ENCODE measurements around the gene ATP2B2.

Gene ATP2B2

DNA sequence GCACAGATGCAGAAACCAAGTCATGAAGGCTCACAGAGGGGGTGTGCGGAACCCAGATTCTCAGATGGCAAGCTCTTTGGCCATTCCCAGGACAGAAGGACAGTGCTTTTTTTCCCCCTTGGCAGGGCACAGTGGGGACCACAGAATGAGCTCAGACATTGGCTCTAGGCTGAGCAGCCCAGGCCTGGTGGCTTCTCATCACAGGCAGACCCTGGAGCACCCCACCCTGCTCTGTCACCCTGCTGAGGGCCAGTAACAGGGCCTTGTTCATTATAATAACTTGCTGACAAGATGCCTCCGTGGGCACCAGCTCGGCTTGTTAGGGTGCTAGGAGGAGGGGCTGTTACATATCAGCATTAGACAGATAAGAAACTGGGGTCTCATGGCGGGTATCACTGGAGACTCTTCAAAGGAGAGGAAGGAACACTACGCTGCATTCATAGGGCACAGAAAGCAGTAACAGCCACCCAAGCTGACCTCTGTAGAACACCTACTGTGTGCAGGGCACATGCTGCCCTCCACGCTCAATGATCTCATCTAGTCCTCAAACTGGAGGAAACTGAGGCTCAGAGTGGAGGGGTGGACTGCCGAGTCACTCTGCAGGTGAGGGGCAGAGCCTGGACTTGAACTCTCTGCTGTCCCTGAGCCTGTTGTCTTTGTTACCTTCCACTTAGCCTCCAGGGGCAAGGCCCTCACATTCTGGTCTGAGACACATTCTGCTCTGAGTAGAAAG is 114.6 kb downstream of the ATP2B2 start:
- H3K27me3 ChIP-seq (ENCODE audit: low read depth, low read length) = no peaks in the 10 kb centered on the region

DNA sequence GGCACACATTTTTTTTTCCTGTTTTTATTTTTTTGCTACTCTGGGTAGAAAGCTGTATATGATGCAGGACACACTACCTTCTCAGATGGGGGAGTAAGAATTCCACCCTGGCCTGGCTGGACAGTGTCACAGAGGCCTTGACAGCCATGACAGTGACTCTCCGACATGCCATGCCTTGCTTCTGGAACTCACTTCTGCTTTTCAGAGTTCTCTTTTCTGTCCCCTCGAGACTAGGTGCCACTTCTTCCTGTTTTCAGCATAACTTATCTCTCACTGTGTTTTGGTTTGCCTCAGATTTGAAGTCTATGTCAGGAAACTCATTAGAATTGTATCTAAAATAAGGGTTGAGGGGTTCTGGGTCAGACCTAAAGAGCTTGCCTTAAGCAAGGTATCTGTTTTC is 115.4 kb downstream of the ATP2B2 start:
- Histone ChIP-seq H3K4me2 (ENCODE audit: low read length) (peak overlapping the region; percentile 82), H3K27ac (ENCODE audit: low read length) (peak overlapping the region; percentile 90), H2AFZ (ENCODE audit: low read depth, low read length) (peak overlapping the region; percentile 59; the same call in 1 of the 2 replicates)

More for the DNA sequence above, 114.6 kb downstream of the ATP2B2 start:
- H3K9me3 ChIP-seq (ENCODE audit: insufficient read depth, low read length) = no peaks in the 10 kb centered on the region
- no peaks in the 10 kb centered on the region for H3K36me3 ChIP-seq (replicated peaks; ENCODE audit: low read depth, low read length)
- TF ChIP-seq, protein P1, sequence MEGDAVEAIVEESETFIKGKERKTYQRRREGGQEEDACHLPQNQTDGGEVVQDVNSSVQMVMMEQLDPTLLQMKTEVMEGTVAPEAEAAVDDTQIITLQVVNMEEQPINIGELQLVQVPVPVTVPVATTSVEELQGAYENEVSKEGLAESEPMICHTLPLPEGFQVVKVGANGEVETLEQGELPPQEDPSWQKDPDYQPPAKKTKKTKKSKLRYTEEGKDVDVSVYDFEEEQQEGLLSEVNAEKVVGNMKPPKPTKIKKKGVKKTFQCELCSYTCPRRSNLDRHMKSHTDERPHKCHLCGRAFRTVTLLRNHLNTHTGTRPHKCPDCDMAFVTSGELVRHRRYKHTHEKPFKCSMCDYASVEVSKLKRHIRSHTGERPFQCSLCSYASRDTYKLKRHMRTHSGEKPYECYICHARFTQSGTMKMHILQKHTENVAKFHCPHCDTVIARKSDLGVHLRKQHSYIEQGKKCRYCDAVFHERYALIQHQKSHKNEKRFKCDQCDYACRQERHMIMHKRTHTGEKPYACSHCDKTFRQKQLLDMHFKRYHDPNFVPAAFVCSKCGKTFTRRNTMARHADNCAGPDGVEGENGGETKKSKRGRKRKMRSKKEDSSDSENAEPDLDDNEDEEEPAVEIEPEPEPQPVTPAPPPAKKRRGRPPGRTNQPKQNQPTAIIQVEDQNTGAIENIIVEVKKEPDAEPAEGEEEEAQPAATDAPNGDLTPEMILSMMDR (IDR thresholded peaks at IDR 0.05; ENCODE audit: low read depth, low read length) = no peak
- TF ChIP-seq EZH2phosphoT487 (IDR thresholded peaks at IDR 0.05; ENCODE audit: low read depth) = no peak
- H3K27ac ChIP-seq (ENCODE audit: low read length) = peak overlapping the region; percentile 90
- no peaks in the 10 kb centered on the region for H4K20me1 ChIP-seq (ENCODE audit: insufficient read depth, low read length)
- no peaks in the 10 kb centered on the region for H3K79me2 ChIP-seq (ENCODE audit: low read length)
- peaks cover 50% of the 10 kb centered on the region for H3K4me1 ChIP-seq (ENCODE audit: low read length)
- H3K4me3 ChIP-seq (ENCODE audit: low read length) = peak overlapping the region; percentile 54
- H3K4me2 ChIP-seq (ENCODE audit: low read length) = peak overlapping the region; percentile 82
- H2AFZ ChIP-seq (ENCODE audit: low read depth, low read length) = peak overlapping the region; percentile 59
- H3K9ac ChIP-seq (ENCODE audit: low read length) = peak overlapping the region; percentile 56

DNA sequence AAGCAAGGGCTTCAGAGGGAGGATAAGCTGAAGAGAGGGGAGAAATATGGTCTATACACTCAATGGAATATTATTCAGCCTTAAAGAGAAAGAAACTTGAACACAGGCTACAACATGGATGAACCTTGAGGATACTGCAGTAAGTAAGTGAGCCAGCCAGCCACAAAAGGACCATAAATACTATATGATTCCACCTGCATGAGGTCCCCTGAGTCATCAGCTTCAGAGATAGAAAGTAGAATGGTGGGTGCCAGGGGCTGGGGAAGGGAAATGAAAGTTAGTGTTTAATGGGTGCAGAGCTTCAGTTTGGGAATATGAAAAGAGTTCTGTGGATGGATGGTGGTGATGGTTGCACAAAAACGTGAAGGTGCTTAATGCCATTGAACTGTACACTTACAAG is 116.0 kb downstream of the ATP2B2 start:
- Histone ChIP-seq H3K27ac (ENCODE audit: low read length) (peak overlapping the region; percentile 90), H3K36me3 (replicated peaks; ENCODE audit: low read depth, low read length) (no peaks in the 10 kb centered on the region), H3K4me3 (ENCODE audit: low read length) (0 out of 2 replicates have a peak overlapping the region, but pooled peaks have one; percentile 4), H4K20me1 (ENCODE audit: insufficient read depth, low read length) (no peaks in the 10 kb centered on the region), H3K79me2 (ENCODE audit: low read length) (no peaks in the 10 kb centered on the region), H2AFZ (ENCODE audit: low read depth, low read length) (no peak overlapping the region), H3K27me3 (ENCODE audit: low read depth, low read length) (no peaks in the 10 kb centered on the region), H3K4me1 (ENCODE audit: low read length) (peaks cover 39% of the 10 kb centered on the region), H3K9me3 (ENCODE audit: insufficient read depth, low read length) (no peaks in the 10 kb centered on the region), H3K9ac (ENCODE audit: low read length) (no peak overlapping the region), H3K4me2 (ENCODE audit: low read length) (peak overlapping the region; percentile 82; the same call in 1 of the 2 replicates)
- no peak for TF ChIP-seq EZH2phosphoT487 (IDR thresholded peaks at IDR 0.05; ENCODE audit: low read depth)
- TF ChIP-seq, protein P1 (IDR thresholded peaks at IDR 0.05; ENCODE audit: low read depth, low read length) = no peak

More for the DNA sequence above, 115.4 kb downstream of the ATP2B2 start:
- H3K9ac ChIP-seq (ENCODE audit: low read length) = peak overlapping the region; percentile 56
- H3K36me3 ChIP-seq (replicated peaks; ENCODE audit: low read depth, low read length) = no peaks in the 10 kb centered on the region
- peaks cover 41% of the 10 kb centered on the region for H3K4me1 ChIP-seq (ENCODE audit: low read length)
- no peaks in the 10 kb centered on the region for H3K27me3 ChIP-seq (ENCODE audit: low read depth, low read length)
- TF ChIP-seq, protein P1 (IDR thresholded peaks at IDR 0.05; ENCODE audit: low read depth, low read length) = no peak
- no peak for TF ChIP-seq EZH2phosphoT487 (IDR thresholded peaks at IDR 0.05; ENCODE audit: low read depth)
- H4K20me1 ChIP-seq (ENCODE audit: insufficient read depth, low read length) = no peaks in the 10 kb centered on the region
- H3K4me3 ChIP-seq (ENCODE audit: low read length) = peak overlapping the region; percentile 54
- H3K9me3 ChIP-seq (ENCODE audit: insufficient read depth, low read length) = no peaks in the 10 kb centered on the region
- no peaks in the 10 kb centered on the region for H3K79me2 ChIP-seq (ENCODE audit: low read length)

DNA sequence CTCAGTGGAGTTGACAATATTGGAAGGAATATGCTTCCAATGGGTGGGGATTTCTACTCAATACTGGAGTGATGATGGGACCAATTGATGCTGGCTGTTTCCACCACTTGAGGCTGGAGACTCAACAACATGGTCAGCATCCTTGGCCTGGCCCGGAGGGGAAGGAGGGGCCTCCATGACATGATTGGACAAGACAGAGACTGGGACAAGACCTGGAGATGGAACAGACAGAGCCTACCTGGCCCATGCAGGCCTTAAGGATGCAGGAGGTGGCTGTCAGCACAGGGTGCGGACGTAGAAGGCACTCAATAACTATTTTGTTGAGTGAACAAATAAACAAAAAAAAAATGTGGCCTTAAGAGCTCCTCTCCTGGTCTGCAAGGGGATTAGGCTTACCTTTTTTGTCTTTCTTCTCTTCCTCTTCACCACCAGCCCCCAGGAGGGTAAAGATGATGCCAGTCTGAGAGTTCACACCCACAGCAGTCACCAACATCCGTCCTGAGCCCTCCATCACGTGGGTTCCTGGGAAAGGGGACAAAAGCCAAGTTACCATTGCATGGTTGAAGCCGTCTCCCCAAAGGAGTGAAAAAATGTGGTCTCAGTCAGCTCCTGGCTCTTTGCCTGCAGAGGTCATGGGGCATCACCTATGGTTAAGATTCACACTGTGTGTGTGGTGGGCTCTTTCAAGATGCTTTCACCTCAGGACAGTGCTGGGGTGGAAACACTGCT is 117.3 kb downstream of the ATP2B2 start:
- Histone ChIP-seq H3K9ac (ENCODE audit: low read length) (no peak overlapping the region), H3K36me3 (replicated peaks; ENCODE audit: low read depth, low read length) (no peaks in the 10 kb centered on the region), H3K9me3 (ENCODE audit: insufficient read depth, low read length) (no peaks in the 10 kb centered on the region), H4K20me1 (ENCODE audit: insufficient read depth, low read length) (no peaks in the 10 kb centered on the region), H3K4me2 (ENCODE audit: low read length) (no peak overlapping the region), H3K4me1 (ENCODE audit: low read length) (peaks cover 39% of the 10 kb centered on the region), H3K27ac (ENCODE audit: low read length) (no peak overlapping the region), H3K27me3 (ENCODE audit: low read depth, low read length) (0 out of 2 replicates have a peak, but pooled peaks cover 5% of the 10 kb centered on the region), H3K4me3 (ENCODE audit: low read length) (no peak overlapping the region), H2AFZ (ENCODE audit: low read depth, low read length) (no peak overlapping the region), H3K79me2 (ENCODE audit: low read length) (no peaks in the 10 kb centered on the region)
- TF ChIP-seq, protein P1 (IDR thresholded peaks at IDR 0.05; ENCODE audit: low read depth, low read length) = no peak
- TF ChIP-seq EZH2phosphoT487 (IDR thresholded peaks at IDR 0.05; ENCODE audit: low read depth) = no peak
